HAP-1 (cell line): ENCODE measurements around the gene PUM1.

Experiments used
- DNase-seq, 2 experiments: peaks; one replicate each; pipeline ENCODE4 v3.0.0-alpha.2; 2016 to 2020; ENCODE audit warnings: low spot score in 2 of 2
- H3K27me3 ChIP-seq: fragments of 250-450 bp; sonication (Bioruptor Pico); 2 replicates; pipeline ENCODE4 v1.5.1; 2020; ENCODE audit warnings: low read depth, mild to moderate bottlenecking, moderate library complexity
- H3K36me3 ChIP-seq: fragments of 250-450 bp; sonication (Bioruptor Pico); replicated peaks from 2 replicates; pipeline ENCODE4 v1.5.1; 2020; ENCODE audit warnings: mild to moderate bottlenecking
- H3K4me1 ChIP-seq: fragments of 250-450 bp; sonication (Bioruptor Pico); 2 replicates; pipeline ENCODE4 v1.5.1; 2020; ENCODE audit warnings: mild to moderate bottlenecking
- H3K4me3 ChIP-seq: fragments of 250-450 bp; sonication (Bioruptor Pico); 2 replicates; pipeline ENCODE4 v1.5.1; 2020; ENCODE audit warnings: mild to moderate bottlenecking, moderate library complexity
- H3K9me3 ChIP-seq: fragments of 250-450 bp; sonication (Bioruptor Pico); 2 replicates; pipeline ENCODE4 v1.5.1; 2020; ENCODE audit warnings: mild to moderate bottlenecking, moderate library complexity
- in situ Hi-C: fragments of 300-500 bp; cut with MboI; formaldehyde crosslinking; loops from 3 replicates; pipeline ENCODE4 v1.14.3; 2020; ENCODE audit warnings: low sequenced_read_pairs, inconsistent platforms, mixed read lengths

The PUM1 gene

DNA sequence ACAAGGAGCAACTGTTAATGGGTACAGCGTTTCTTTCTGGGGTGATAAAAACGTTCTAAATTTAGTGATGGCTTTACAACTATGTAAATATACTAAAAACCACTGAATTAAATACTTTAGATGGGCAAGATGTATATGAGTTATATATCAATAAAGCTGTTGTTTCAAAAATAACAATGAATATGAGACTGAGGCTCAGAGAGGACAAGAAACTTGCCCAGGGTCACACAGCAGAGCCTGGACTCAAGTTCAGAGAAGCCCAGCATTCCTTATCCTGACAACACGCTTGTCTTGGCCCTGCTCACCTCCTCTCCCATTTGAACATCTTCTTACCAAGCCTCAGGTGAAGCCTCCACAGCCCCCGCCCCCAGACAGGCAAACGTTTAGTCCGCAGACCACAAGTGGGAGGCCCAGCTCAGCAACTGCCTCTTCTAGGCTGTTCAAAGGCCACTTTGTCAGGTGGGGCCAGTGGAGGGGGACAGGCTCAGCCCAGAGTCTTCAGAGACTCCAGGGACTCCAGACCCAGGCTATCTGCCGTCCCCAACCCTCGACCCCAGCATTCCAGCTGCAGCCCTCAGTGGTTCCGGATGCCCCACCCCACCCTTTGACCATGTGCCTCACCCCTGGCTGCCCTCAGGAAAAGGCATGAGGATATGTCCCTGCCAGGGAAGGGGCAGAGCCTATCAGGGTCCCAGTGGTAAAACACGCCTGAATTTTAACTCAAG lies 174.9 kb downstream of the PUM1 start:
- in situ Hi-C loops: no loop called here
- no peaks in the 10 kb centered on the region for H3K36me3 ChIP-seq
- H3K9me3 ChIP-seq: no peaks in the 10 kb centered on the region
- no peak for DNase-seq
- no peaks in the 10 kb centered on the region; the same call in 1 of the 2 replicates for H3K4me1 ChIP-seq
- H3K27me3 ChIP-seq: no peaks in the 10 kb centered on the region
- H3K4me3 ChIP-seq: no peak overlapping the region

DNA sequence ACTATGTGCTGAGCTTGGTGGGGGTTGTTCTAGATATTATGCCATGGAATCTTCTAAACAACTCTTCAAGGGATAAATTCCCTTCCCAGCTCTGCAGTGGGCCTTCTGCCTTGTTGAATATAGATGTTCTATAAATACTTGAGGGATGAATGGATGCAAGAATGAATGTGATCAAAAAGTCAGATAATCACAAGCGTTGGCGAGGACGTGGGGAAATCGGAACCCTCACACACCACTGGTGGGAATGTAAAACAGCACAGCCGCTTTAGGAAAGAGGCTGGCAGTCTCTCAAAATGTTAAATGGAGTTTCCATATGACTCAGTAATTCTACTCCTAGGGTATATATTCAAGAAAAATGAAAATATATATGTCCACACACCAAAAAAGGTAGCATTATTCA lies 176.0 kb downstream of the PUM1 start:
- H3K4me1 ChIP-seq: no peaks in the 10 kb centered on the region; the same call in 1 of the 2 replicates
- no peaks in the 10 kb centered on the region for H3K9me3 ChIP-seq
- no peaks in the 10 kb centered on the region for H3K36me3 ChIP-seq
- no peak overlapping the region for H3K4me3 ChIP-seq
- H3K27me3 ChIP-seq: no peaks in the 10 kb centered on the region
- DNase-seq: no peak
- in situ Hi-C loops: no loop called here

DNA sequence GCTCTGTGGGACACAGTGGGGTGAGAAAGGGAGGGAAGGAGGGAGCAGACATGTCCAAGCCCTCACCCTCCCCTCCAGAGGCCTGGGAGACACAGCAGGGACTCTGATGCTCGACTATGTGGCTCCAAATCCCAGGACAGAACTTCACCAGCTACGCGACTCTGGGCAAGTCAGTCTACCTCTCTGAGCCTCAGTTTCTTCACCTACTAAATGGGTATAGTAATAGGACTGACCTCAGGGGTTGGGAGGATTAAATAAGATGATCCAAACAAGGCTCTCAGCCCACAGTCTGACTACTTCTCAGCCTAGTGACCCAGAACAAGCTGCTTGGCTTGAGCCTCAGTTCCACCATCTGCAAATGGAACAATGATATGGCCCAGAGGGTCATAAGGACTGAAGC lies 176.5 kb downstream of the PUM1 start:
- no peaks in the 10 kb centered on the region for H3K27me3 ChIP-seq
- H3K4me3 ChIP-seq: no peak overlapping the region
- no peaks in the 10 kb centered on the region; the same call in 1 of the 2 replicates for H3K4me1 ChIP-seq
- no peaks in the 10 kb centered on the region for H3K36me3 ChIP-seq
- DNase-seq: no peak
- in situ Hi-C loops: no loop called here
- no peaks in the 10 kb centered on the region for H3K9me3 ChIP-seq

DNA sequence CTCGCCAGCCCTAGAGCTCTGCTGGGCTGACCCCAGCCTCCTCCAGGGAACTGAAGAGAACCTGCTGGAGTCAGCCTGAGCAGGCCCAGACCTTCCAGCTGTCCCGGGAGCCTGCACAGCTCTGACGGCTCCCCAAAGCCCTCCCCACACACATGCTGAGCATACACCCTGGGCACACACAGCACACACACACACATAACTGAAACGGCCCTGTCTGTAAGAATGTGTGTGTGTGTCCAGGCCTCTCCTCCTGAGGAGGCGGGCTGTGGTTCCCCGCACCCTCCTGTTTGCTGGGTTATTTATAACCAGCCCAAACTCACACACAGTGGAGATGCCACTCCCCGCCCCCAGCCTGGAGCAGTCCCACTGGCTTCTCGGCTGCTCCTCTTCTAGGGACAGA lies 177.1 kb downstream of the PUM1 start:
- in situ Hi-C loops: no loop called here
- no peaks in the 10 kb centered on the region for H3K36me3 ChIP-seq
- no peak overlapping the region for H3K4me3 ChIP-seq
- DNase-seq: no peak
- H3K27me3 ChIP-seq: no peaks in the 10 kb centered on the region
- H3K4me1 ChIP-seq: no peaks in the 10 kb centered on the region; the same call in 1 of the 2 replicates
- no peaks in the 10 kb centered on the region for H3K9me3 ChIP-seq

DNA sequence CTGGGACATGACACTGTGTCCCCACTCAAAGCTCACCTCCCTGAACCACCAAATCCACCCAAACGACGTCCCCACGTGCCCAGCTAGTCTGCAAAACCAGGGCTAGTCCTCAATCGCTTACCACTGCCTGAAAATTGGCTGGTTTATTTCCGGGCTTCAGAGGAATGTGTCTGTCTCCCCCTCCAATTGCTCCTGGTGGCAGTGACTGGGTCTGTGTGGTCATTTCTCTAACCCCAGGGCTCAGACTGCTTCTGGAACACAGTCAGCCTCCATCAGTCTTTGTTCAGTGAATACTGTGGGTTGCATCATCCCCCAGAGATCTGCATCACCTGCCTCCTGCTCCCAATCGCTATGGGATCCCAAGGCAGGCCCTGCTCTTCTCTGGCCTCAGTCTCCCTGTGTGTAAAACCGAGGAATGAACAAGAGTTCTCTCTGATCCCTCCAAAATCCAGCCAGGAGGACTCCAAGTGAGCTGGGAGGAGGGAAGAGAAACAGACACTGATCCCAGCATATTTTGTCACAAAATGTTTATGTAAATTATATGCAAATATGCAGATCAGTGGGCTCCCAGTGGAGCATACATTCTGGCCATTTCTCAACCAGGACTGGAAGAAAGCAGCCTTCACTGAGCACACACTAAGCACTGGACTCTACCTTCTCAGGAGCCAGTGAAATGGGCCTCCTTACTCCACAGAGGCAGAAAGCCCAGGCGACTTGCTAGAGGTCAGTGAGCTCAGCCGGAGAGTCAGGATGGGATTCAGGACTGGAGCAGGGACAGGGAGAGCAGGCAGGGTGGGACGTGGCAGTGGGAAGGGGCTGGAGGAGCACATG lies 177.8 kb downstream of the PUM1 start:
- no peaks in the 10 kb centered on the region for H3K9me3 ChIP-seq
- no peak overlapping the region for H3K4me3 ChIP-seq
- H3K36me3 ChIP-seq: no peaks in the 10 kb centered on the region
- in situ Hi-C loops: no loop called here
- no peaks in the 10 kb centered on the region; the same call in 1 of the 2 replicates for H3K4me1 ChIP-seq
- DNase-seq: no peak
- H3K27me3 ChIP-seq: no peaks in the 10 kb centered on the region

DNA sequence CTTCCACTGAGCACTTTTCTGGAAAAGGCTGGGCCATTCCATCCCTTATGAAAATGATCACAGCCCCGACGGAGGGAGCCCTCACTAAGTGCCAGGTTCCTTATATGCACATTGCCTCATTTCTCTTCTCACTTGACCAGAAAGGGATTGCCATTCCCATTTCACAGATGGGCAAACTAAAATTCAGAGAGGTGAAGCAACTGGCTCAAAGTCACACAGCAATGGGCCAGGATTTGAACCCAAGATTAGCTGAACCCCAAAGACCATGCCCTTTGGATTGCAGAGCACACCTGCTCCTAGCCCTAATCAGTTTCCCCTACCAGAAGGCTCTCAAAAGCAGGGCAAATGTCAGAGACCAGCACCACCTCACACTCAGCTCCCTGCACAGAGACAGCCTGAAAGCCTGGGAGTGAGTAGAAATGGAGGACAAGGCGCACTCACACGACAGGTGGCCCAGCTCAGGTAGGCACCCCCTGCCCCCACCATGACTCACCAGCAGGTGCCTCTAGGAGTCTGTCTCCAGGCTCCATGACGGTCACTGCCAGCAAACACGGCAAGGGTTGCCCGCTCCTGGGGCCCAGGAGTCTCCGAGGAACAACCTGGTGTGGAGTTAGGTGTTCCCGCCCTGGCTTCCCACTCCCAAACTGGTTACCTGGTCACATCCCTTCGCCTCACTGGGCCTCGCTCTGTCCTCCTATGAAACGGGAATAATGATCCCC lies 178.6 kb downstream of the PUM1 start:
- no peak overlapping the region for H3K4me3 ChIP-seq
- in situ Hi-C loops: no loop called here

DNA sequence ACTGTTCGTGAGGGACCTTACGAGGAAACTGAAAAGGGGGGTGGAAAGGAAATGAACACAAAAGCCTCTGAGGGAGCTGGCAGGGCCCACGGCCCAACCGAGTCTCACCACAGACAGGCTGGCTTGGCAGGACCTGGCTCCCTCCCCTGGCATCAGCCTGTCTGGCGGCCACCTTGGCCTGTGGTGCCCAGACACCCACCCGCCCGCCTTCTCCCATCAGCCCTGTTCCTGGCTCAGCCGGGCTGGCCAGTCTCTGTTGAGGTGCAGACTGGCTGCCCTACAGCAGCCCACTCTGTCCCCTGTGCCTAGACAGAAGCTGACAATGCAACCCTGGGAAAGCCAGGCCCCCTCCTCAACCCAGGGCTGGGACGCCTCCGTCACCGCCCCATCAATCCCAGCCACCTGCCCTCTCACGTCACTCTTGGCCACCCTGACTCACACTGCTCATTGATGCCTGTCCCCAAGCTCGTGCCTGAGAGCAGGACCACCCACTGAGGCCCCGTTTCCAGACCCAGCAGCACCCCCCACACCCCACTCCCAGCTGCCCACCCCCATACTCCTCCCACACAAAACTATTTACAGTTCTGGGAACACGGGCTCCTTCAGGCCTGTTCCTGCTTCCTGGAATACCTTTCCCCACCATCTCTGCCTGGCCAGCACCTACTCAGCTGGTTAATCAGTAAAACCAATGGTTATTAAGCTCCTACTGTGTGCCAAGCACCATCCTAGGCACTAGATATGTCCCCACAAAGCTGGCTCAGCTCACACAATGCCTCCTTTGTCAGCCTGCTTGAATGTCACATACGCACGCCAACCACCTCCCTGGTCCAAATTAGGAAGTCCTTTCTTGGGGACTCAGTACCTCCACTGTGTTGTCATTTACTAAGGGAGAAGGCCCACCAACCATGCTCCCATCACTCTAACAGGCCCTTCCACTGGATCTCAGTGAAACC lies 179.7 kb downstream of the PUM1 start:
- peaks cover 3% of the 10 kb centered on the region for H3K4me1 ChIP-seq
- H3K9me3 ChIP-seq: no peaks in the 10 kb centered on the region
- H3K4me3 ChIP-seq: no peak overlapping the region
- in situ Hi-C loops: no loop called here
- no peak for DNase-seq
- no peaks in the 10 kb centered on the region for H3K27me3 ChIP-seq
- no peaks in the 10 kb centered on the region for H3K36me3 ChIP-seq

More for the DNA sequence above, 178.6 kb downstream of the PUM1 start:
- Histone ChIP-seq H3K4me1 (no peaks in the 10 kb centered on the region; the same call in 1 of the 2 replicates), H3K36me3 (no peaks in the 10 kb centered on the region), H3K9me3 (no peaks in the 10 kb centered on the region), H3K27me3 (no peaks in the 10 kb centered on the region)
- DNase-seq: no peak

DNA sequence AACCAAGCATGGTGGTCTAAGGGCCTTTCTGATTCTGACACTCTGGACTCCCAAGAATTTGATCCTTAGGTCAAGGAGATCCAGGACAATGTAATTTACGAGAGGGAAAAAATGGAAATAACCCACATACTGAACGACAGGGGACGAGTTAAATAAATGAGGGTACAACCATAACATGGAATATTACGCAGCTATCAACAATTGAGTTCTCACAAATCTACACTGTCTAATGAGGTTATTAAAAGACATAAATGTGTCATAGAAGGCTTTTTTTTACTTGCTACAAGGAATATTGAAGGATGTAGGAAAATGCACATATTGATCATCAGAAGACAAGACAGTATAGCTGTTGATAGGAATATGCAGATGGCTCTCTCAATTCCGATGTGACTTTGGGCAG lies 180.8 kb downstream of the PUM1 start:
- H3K27me3 ChIP-seq: no peaks in the 10 kb centered on the region
- peaks cover 8% of the 10 kb centered on the region for H3K4me1 ChIP-seq
- no peaks in the 10 kb centered on the region for H3K9me3 ChIP-seq
- H3K36me3 ChIP-seq: no peaks in the 10 kb centered on the region
- no peak overlapping the region for H3K4me3 ChIP-seq
- in situ Hi-C loops: no loop called here
- no peak for DNase-seq

DNA sequence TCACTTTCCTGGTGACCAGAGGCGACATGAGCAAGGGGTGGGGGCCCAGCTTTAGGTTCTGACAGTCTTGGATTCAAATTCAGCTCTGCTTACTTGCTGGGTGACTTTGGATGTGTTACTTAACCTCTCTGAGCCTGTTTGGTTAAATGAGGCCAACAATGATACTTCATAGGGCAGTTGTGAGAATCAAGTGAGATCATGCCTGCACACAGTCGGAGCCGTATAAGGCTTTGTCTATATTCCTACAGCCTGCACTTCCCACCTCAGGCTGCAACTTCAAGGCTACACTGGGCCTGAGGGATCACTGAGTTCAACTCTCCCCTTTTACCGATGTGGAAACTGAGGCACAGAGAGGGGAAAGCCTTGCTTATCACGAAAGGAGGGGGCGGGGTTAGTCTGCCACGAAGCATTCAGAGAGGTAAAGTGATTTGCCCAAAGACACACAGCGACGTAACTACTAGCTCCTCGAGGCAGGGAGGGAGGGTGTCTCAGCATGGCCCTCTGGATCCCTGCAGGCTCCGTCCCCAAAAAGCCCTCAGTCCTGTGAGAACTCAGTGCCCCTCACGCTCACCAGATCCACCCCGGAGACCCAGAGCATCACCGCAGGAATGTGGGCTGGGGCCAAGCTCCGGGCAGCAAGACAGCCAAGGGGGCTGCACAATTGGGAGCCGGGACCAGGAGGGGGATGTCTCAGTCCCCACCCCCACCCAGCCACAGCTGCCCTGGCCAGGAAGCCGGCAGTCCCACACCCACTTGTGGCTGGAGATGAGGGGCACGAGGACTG lies 181.9 kb downstream of the PUM1 start:
- Histone ChIP-seq H3K36me3 (no peaks in the 10 kb centered on the region), H3K4me3 (no peak overlapping the region), H3K27me3 (no peaks in the 10 kb centered on the region), H3K9me3 (no peaks in the 10 kb centered on the region), H3K4me1 (peaks cover 8% of the 10 kb centered on the region)
- no peak for DNase-seq
- in situ Hi-C loops: no loop called here

DNA sequence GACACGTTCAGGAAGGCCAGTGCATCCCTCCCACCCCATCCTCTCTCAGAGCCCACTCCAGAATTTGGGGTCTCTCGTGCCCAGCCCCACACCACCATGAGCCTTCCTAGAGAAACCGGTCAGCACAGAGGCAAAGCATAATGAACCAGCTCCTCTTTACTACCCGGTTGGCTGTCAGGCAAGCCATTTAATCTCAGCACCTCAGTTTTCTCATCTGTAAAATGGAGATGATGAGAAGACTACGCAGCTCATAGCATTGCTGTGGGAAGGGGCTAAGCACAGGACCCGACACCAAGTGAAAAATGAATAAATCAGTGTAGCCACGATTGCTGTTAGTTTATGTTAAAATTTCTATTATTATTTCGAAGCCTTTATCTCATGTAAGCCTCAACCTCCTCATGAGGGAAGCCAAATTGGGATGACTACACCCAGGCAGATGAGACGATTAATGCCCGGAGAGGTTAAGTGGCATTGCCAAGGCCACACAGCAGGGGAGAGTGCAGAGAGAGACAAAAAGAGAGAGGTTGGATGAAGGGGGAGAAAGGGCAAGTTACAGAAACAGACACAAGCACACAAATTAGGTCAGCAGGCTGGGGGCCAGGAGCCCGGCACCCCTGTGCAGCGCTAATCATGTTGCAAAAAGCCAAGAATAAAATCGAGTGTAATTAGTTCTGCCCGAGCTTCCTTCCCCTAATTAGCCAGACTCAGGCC lies 182.7 kb downstream of the PUM1 start:
- DNase-seq: no peak
- Histone ChIP-seq H3K36me3 (no peaks in the 10 kb centered on the region), H3K9me3 (no peaks in the 10 kb centered on the region), H3K4me1 (peaks cover 8% of the 10 kb centered on the region), H3K27me3 (no peaks in the 10 kb centered on the region), H3K4me3 (no peak overlapping the region)
- in situ Hi-C loops: no loop called here
